GM10266 (cell line): ENCODE data around the gene EEFSEC.

Experiments
- DNase-seq: peaks from one replicate; pipeline ENCODE4 v3.0.0; 2012; ENCODE audit errors: extremely low spot score
- TF ChIP-seq, protein P1 (sequence below): IDR thresholded peaks from 2 replicates; pipeline ENCODE4 v1.5.1; 2012; ENCODE audit warnings: mild to moderate bottlenecking, low read depth; ENCODE audit not compliant: control insufficient read depth, insufficient read depth; ENCODE audit errors: missing control alignments

Gene EEFSEC

DNA sequence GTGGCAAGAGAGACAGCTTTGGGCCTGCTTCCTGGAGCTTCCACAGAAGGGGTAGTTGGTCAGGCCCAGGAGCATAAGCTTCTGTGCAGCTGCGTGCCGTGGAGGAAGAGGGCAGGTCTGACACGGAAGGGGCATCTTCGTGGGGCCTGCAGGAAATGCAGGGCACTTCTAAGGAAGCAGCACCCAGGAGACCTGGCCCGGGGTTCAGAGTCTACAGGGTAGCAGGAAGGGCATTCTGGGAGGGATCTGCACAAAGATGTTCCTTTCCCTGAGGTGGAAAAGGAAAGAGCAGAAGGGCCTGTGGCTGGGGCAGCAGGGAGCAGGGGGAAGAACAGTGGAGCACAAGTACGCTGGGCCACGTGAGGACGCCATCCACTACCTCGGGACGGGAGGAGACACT, 228.3 kb downstream of the EEFSEC start:
- no peak for DNase-seq
- TF ChIP-seq, protein P1, sequence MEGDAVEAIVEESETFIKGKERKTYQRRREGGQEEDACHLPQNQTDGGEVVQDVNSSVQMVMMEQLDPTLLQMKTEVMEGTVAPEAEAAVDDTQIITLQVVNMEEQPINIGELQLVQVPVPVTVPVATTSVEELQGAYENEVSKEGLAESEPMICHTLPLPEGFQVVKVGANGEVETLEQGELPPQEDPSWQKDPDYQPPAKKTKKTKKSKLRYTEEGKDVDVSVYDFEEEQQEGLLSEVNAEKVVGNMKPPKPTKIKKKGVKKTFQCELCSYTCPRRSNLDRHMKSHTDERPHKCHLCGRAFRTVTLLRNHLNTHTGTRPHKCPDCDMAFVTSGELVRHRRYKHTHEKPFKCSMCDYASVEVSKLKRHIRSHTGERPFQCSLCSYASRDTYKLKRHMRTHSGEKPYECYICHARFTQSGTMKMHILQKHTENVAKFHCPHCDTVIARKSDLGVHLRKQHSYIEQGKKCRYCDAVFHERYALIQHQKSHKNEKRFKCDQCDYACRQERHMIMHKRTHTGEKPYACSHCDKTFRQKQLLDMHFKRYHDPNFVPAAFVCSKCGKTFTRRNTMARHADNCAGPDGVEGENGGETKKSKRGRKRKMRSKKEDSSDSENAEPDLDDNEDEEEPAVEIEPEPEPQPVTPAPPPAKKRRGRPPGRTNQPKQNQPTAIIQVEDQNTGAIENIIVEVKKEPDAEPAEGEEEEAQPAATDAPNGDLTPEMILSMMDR = no peak

DNA sequence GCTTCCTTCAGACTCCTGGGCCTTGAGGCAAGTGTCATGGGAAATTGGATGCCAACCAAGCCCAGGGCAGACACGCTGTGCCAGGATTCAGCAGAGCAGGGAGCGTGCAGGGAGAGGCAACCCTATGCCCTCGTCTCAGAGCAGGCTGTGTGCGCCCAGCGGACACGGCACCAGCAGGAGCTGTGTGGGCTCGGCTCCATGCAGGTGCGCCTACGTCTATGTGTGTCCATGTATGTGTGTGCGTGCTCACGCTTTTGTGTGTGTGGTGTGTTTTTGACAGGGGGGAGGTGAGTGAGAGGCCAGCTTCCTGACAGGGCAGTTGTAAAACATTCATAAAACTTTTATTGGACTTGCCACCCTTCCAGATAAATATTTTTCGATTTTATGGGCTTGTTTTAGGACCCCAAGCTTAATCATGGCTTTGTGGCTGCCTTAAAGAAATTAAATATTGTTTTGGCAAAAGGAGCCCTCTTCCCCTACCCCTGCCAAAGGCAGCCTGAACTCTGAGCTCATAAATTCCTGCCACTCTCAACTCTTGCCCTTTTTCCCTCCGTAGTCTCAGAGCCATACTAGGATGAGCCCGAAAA, 229.0 kb downstream of the EEFSEC start:
- no peak for DNase-seq
- TF ChIP-seq, protein P1 = no peak

DNA sequence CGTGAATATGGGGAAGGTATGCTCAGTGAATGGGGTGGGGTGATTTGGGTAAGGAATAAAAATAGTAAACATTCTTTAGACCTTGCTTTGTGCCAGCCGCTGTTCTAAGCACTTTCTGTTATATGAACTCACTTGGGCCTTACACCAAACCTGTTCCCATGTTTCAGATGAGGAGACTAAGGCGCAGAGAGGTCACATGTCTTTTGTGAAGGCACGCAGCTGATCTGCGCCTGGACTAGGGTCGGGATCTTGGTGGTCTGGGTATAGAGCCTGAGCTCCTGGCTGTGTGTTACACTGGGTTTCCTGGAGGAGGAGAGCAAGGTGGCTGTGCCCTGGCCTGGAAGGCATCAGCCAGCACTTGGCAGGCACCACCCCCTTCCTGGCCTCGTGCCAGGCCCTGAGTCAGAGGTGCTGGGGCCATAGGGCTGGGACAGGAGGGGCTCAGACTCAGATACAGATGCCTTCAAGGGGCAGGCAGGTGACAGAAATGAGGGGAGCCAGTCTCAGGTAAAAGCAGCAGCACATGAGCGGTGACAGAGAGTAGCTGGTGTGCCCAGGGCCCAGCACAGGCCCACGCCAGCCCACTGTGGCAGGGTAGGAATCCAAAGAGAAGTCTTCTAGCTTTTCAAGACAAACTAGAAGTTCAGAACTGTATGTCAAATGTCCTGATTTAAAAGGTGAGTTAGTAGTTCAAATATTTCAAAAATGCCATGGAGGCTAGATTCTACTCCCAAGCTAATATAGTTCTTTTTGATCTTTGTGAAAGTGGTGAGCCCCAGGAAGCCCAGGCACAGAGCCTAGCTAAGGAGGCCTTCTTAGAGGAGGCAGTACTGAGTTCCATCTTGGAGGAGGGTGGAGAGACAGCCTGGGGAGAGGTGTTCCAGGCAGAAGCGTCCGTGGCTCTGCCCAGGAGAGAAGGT, 230.3 kb downstream of the EEFSEC start:
- TF ChIP-seq, protein P1 = no peak
- no peak for DNase-seq

DNA sequence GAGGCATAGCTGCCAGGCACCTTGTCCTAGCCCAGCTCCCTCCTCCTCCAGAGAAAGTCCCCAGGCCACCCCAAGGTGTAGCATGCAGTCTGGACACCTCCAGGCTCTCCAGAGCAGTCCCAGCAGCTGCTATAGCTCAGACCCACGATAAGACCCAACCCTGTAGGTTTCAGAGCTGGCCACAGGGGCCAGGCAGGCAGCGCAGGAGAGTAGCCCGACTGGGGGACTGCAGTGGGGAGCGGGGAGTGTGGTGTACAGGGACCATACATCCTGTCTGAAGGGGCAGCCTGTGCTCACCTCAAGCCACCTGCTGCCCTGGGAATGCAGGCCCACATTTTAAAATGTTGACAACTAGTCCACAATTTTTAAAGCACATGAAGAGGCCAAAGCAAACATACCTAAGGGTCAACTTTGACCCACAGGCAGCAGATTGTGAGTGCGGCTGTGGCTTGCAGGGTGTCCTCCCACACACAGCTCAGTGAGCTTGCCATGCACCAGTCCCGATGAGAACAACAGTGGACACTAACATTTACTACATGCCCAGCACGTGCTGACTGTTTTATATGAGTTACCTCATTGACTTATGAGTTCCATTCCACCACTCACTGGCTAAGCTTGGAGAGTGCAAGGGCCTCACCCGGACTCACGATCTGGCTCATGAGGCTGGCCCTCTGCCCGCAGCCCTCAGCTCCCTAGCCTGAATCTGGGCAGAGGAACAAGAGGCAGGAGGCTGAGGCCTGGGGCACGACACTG, 232.0 kb downstream of the EEFSEC start:
- TF ChIP-seq, protein P1 = no peak
- no peak for DNase-seq

DNA sequence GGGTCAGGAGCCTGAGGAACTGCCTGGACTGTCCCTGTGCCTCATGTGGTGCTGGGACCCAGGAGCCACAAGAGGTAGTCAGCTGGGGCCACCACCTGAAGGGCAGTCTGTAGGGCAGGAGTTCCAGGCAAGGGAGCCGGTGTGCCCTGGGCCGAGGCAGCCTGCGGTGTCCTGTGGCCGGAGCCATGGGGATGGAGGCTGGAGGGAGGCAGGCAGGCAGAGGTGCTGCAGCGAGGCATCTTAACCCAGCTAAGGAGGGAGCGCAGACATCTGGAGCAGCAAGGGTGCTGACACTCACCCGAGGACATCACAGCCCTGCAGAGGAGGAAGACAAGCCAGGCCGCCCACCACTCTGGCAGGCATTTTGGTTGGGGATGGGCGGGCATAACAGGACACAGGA, 235.7 kb downstream of the EEFSEC start:
- DNase-seq = no peak
- TF ChIP-seq, protein P1 = no peak

DNA sequence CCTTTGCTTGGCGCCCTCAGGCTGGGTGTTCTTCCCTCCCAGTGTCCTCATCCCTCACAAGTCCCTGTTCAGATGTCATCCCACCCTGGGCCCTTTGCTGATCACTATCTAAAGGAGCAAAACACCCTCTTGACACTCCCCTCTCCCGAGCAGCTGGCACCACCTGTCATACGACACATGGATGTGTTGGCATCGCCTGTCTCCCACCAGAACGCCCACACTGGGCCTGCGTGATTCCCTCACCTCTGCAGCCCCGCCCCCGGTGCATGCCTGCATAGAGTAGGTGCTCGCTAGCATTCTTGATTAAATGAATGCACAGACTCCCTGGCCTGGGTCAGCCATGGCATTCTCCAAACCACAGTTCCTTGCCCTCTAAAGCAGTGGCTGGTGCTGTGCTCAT, 237.6 kb downstream of the EEFSEC start:
- no peak for DNase-seq
- TF ChIP-seq, protein P1 = no peak

DNA sequence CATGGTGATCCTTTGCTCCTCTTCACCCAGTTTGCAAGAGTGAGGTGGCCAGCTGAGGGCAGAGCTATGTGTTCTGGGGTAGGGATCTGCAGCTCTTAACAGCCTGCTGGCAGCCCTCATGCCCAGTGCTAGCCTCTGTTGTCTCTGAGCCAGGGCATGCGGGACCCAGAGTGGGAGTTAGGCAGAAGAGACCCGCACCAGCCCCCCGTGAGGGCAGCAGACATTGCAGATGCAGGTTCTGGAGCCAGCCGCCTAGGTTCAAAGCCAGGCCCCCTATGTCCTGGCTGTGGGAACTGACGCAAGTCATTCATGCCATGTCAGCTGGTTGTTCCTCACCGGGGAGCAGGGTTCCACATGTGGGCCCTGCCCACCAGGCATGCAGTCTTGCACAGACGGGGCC, 238.7 kb downstream of the EEFSEC start:
- TF ChIP-seq, protein P1 = no peak
- no peak for DNase-seq
